ENCODE measurements around the gene STRC.
"Not testable (repeated sequence)": the region's sequence is repeated elsewhere in the genome, so short reads cannot be mapped to it uniquely, and the experiment has no call there.

STRC gene

DNA sequence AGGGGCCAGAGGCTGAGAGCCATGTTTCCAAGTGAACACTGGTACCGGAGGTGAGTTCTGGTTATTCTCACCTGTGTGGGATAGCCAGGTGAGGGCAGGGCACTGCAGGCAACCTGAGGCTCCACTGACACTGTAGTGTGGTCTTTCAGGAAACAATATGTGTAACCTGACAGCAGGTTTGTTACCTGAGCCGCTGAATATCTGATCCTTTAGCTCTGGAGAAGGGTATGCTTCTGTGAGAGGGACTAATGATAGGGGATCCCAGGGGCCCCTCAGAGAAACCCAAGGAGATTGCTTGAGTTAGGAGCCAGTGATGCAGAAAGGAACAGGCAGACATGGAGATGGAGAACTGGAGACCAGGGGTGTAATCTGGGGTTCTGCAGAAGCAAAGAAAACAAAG is at the start of gene STRC:
Gene STRC (minus strand): TSS at position 101 of the 400 bp plus-strand sequence. CDS start 78 bp downstream, at position 23.
- H3K4me3 ChIP-seq (replicated peaks; ENCODE audit: low read depth, low read length); DNase-seq (ENCODE audit: extremely low read depth, insufficient read length); H3K27me3 ChIP-seq (replicated peaks; ENCODE audit: control insufficient read depth, insufficient read depth, low read length); H3K36me3 ChIP-seq (ENCODE audit: control insufficient read depth, insufficient read depth, low read length): not testable (repeated sequence)

DNA sequence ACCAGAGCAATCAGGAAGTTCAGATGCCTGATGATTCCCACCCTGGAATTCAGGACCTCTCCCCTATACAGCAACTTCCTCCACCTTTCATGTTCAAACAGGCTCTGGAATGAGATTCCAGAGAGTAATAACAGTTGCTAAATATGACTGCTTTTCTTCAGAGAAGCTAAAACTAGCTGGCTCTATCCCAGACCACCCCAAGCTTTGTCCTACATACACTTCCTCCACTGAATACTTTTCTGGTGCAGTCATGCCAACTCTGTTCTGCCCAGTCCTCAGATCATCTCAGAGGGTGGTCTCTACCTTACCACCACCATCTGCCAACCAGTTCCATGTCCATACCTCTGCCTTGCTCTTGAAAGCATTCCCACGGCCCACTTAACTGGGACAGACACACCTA is 47.6 kb upstream of the STRC start:
- H3K36me3 ChIP-seq (ENCODE audit: control insufficient read depth, insufficient read depth, low read length); H3K4me3 ChIP-seq (replicated peaks; ENCODE audit: low read depth, low read length); H3K27me3 ChIP-seq (replicated peaks; ENCODE audit: control insufficient read depth, insufficient read depth, low read length); DNase-seq (ENCODE audit: extremely low read depth, insufficient read length): not testable (repeated sequence)

DNA sequence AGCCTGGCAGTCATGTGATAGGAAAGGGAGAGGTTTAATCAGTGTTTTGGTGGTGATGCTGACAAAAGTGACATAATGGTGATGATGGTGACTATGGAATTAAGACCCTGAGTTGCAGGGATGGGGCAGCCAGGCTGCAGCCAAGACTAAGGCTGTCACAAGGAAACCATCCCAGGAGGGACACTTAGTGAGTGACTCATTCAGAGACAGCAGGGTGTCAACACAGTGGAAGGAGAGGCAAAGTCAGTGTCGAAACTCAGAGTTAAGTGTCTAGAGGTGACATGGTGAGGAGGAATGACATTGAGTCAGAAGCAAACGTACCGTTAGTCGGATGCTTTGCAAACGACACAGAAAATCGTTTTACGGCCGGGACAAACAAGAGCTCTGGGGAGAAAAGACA is 44.7 kb upstream of the STRC start:
- not testable (repeated sequence) for DNase-seq (ENCODE audit: extremely low read depth, insufficient read length); H3K36me3 ChIP-seq (ENCODE audit: control insufficient read depth, insufficient read depth, low read length); H3K27me3 ChIP-seq (replicated peaks; ENCODE audit: control insufficient read depth, insufficient read depth, low read length); H3K4me3 ChIP-seq (replicated peaks; ENCODE audit: low read depth, low read length)

DNA sequence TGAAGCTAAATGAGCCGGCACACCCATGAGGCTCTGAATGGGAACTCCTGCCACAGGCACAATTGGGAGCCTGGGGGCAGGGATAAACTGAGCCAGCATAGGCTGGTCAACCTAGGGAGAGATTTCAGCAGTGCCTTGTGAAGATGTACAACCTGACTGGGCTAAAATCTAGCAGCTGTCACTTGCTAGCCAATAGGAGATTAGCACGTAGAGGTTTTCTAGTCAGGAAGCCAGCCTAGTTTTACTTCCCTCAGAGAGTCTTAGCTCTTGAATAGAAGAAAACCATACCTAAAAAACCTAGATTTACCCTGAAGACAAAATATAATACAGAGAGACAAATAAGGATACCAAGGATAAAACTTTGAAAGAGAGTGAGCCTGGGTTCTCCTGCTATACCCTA is 43.7 kb upstream of the STRC start:
- not testable (repeated sequence) for DNase-seq (ENCODE audit: extremely low read depth, insufficient read length); H3K27me3 ChIP-seq (replicated peaks; ENCODE audit: control insufficient read depth, insufficient read depth, low read length); H3K36me3 ChIP-seq (ENCODE audit: control insufficient read depth, insufficient read depth, low read length); H3K4me3 ChIP-seq (replicated peaks; ENCODE audit: low read depth, low read length)

DNA sequence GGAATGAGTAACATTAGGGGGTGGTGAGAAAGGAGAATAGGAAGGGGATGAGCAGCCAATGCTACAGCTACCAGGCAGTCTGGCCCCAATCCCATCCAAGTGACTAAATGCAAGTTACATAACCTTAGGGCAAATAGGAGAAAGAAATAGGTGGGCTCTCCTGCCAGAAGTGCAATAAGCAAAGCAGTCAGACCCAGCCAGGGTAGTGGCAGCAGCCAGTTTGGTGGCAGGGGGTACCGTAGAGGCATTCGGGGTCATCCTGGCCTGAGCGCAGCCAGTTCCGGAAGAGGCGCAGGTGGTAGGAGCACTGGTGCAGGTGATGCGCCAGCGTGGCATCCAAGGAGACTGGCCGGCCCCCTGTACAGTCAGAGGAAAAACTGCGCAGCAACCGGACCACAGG is 41.1 kb upstream of the STRC start:
- not testable (repeated sequence) for H3K36me3 ChIP-seq (ENCODE audit: control insufficient read depth, insufficient read depth, low read length); H3K27me3 ChIP-seq (replicated peaks; ENCODE audit: control insufficient read depth, insufficient read depth, low read length); H3K4me3 ChIP-seq (replicated peaks; ENCODE audit: low read depth, low read length); DNase-seq (ENCODE audit: extremely low read depth, insufficient read length)

DNA sequence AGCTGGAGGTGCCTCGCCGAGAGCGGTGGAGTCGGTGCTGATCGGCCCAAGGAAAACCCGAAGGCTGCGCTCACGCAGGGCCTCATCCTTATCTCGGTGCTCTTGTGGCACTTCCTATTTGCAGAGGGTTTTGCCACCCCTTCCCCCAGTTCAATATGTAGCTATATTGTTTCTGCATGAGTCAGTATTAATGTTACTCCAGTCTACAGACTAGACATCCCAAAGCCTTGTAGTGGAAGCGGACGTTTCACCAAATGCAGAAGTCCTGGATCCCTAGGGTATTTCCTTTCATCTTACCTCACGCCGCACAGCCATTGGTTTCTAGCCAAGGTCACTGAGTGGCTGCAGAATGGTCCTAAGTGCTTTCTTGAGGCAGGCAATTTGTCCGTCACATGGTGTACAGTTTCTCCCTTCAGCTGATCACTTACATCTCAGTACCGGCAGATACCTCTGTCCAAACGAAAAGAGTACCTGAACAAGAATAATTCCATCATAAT is 30.9 kb upstream of the STRC start:
- DNase-seq (ENCODE audit: extremely low read depth, insufficient read length); H3K27me3 ChIP-seq (replicated peaks; ENCODE audit: control insufficient read depth, insufficient read depth, low read length); H3K4me3 ChIP-seq (replicated peaks; ENCODE audit: low read depth, low read length); H3K36me3 ChIP-seq (ENCODE audit: control insufficient read depth, insufficient read depth, low read length): not testable (repeated sequence)

DNA sequence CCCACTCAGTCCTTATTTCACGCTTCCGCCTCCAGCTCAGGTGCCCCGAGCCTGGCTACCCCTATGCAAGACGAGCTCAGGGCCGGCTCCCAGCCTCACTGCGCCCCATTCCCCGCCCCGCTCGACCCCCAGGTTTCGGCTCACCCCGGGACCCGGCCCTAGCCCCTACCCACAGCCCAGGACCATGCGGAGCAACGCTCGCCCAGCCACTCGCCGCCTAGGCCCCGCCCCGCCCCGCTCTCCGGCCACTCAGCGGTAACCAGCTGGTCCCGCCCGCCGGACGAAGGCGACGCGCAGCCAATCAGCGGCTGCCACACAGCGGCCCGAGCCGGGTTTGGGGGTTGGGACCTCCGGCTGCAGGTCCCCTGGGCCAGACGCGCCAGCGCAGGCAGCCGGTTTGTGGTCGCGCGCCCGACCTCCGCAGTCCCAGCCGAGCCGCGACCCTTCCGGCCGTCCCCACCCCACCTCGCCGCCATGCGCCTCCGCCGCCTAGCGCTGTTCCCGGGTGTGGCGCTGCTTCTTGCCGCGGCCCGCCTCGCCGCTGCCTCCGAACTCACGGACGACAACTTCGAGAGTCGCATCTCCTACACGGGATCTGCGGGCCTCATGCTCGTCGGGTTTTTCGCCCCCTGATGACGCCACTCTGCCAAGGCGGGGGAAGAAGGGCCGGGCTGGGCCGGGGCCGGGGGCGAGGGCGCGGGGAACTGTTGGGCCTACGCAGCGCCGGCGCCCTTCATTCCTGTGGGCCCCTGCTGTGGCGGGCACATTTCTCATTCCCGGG is 30.2 kb upstream of the STRC start, which contains the start of gene CATSPER2:
Gene CATSPER2 (minus strand): TSS at position 196 of the 781 bp plus-strand sequence. CDS start 783 bp downstream, outside the sequence.
- Histone ChIP-seq H3K36me3 (ENCODE audit: control insufficient read depth, insufficient read depth, low read length) (no peaks in the 10 kb centered on the region), H3K27me3 (replicated peaks; ENCODE audit: control insufficient read depth, insufficient read depth, low read length) (no peaks in the 10 kb centered on the region), H3K4me3 (replicated peaks; ENCODE audit: low read depth, low read length) (no peak within 1 kb of the TSS)
- DNase-seq (ENCODE audit: extremely low read depth, insufficient read length) = no peak
- TF ChIP-seq, protein P1, sequence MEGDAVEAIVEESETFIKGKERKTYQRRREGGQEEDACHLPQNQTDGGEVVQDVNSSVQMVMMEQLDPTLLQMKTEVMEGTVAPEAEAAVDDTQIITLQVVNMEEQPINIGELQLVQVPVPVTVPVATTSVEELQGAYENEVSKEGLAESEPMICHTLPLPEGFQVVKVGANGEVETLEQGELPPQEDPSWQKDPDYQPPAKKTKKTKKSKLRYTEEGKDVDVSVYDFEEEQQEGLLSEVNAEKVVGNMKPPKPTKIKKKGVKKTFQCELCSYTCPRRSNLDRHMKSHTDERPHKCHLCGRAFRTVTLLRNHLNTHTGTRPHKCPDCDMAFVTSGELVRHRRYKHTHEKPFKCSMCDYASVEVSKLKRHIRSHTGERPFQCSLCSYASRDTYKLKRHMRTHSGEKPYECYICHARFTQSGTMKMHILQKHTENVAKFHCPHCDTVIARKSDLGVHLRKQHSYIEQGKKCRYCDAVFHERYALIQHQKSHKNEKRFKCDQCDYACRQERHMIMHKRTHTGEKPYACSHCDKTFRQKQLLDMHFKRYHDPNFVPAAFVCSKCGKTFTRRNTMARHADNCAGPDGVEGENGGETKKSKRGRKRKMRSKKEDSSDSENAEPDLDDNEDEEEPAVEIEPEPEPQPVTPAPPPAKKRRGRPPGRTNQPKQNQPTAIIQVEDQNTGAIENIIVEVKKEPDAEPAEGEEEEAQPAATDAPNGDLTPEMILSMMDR (IDR thresholded peaks at IDR 0.05; ENCODE audit: insufficient read depth, low read length, poor library complexity, severe bottlenecking) = no peak

DNA sequence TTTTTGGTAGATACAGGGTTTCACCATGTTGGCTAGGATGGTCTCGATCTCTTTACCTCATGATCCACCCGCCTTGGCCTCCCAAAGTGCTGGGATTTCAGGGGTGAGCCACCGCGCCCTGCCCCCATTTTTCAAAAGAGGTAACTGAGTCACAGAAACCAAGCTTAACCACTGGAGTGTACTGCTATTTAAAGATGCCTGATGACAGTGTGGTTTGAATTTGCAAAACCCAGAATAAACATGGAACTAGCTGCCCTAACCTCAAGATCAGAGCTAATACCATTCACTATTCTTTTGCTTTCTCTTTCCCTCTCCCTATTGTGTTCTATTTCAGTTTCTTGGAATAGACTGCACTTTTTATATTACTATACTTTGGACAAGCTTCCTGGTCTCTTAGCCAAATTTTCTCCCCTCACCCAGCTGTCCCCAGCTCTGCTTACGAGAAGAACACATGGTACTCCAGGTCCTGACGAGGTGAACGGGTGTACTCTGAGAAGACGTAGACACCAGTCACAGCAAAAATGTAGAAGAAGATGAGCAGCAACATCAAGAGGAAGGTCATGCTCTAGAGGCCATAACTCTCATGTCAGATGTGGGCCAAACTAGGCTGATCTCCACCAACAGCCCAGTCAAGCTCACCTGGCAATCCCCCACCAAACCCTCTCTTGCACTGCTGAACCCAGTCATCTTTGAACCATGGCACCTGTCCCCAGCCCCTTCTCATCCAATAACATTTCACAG is 20.0 kb upstream of the STRC start:
- H3K27me3 ChIP-seq (replicated peaks; ENCODE audit: control insufficient read depth, insufficient read depth, low read length) = not testable (repeated sequence)

DNA sequence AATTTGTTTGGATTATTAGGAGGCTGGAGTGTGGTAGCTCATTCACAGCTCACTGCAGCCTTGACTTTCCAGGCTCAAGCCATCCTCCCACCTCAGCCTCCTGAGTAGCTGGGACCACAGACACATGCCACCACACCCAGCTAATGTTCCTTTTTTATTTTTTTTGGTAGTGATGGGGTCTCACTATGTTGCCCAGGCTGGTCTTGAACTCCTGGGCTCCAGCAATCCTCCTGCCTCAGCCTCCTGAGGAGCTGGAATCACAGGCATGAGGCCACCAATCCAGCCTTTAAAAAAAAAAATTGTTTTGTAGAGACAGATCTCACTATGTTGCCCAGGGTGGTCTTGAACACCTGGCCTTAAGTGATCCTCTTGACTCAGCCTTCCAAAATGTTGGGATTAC is 8.3 kb upstream of the STRC start:
- not testable (repeated sequence) for H3K36me3 ChIP-seq (ENCODE audit: control insufficient read depth, insufficient read depth, low read length); H3K4me3 ChIP-seq (replicated peaks; ENCODE audit: low read depth, low read length); H3K27me3 ChIP-seq (replicated peaks; ENCODE audit: control insufficient read depth, insufficient read depth, low read length); DNase-seq (ENCODE audit: extremely low read depth, insufficient read length)

More for the DNA sequence above, 20.0 kb upstream of the STRC start:
- H3K4me3 ChIP-seq (replicated peaks; ENCODE audit: low read depth, low read length) = 0 out of 2 replicates have a peak overlapping the region, but pooled peaks have one; percentile 17
- H3K36me3 ChIP-seq (ENCODE audit: control insufficient read depth, insufficient read depth, low read length); DNase-seq (ENCODE audit: extremely low read depth, insufficient read length): not testable (repeated sequence)

Data from GM06990 (cell line).